Measurements from ENCODE around the gene METTL8.
"Not testable (repeated sequence)": the region's sequence is repeated elsewhere in the genome, so short reads cannot be mapped to it uniquely, and the experiment has no call there.

The METTL8 gene

DNA sequence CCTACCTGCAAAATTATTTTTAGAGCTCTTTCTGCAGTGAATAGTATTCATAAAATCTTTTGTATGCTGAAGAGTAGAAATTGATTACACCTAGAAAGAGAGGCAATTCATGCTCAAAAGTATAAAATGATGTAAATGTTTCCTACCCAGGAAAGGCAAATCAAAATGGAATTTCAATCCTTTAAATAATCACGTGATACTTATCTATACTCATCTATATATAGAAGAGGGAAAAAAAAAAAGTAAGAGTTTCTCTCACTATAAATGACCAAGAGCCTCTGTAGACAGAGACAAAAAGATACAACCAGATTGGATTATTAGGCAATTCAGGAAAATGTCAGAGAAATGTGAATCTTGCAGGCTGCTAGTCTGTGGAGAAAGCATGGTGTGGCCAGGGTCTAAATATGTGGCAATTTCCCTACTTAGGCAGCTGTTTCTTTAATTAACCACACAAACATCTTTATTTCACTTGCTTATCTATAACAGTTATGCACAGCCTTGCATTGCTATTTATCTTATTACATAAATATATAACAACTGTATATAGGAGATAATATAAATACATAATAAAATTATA lies 39.5 kb downstream of the METTL8 start:
- DNase-seq: no peak

- DNase-seq: no peak
Observed at GRCh38 chr2:171393487-171393886, 40.3 kb downstream of the METTL8 start.

GRCh38 chr2:171391532-171391931 lies 42.3 kb downstream of the METTL8 start:
- no peak for DNase-seq

- no peak for DNase-seq
Observed at GRCh38 chr2:171390941-171391516, 42.8 kb downstream of the METTL8 start.

- no peak for DNase-seq
Observed at GRCh38 chr2:171389780-171390179, 44.0 kb downstream of the METTL8 start.

DNA sequence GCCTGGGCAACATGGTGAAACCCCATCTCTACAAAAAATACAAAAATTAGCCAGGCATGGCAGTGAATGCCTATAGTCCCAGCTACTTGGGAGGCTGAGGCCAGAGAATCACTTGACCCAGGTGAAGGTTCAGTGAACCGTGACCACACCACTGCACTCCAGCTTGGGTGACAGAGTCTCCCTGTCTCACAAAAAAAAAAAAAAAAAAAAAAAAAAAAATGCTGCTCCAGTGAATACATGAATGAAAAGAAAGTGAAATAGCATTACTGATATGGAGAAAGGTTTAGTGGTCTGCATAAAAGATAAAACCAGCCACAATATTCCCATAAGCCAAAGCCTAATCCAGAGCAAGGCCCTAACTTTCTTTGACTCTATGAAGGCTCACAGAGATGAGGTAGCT lies 44.5 kb downstream of the METTL8 start:
- DNase-seq: no peak

GRCh38 chr2:171387052-171387451 lies 46.7 kb downstream of the METTL8 start:
- no peak for DNase-seq

DNA sequence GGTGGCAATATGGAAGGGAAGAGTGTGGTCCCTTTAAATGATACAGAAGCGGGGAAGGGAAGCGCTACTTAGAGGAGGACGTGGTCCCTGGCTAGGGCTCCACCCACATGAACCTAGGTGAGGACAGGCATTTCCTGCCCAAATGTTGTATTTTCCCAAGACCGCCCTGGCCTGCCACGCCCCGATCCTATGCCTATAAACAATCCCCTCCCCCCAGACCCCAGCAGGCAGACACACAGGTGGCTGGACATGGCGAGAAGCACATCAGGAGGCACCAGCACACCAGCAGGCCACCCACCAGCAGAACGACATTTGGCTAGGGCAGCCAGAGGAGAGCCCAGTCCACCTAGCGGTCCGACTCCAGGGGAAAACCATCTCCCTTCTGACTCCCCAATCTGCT lies 47.2 kb downstream of the METTL8 start:
- no peak for DNase-seq

- no peak for DNase-seq
Observed at GRCh38 chr2:171383134-171383533, 50.7 kb downstream of the METTL8 start.

GRCh38 chr2:171382175-171382574 lies 51.6 kb downstream of the METTL8 start:
- not testable (repeated sequence) for DNase-seq

DNA sequence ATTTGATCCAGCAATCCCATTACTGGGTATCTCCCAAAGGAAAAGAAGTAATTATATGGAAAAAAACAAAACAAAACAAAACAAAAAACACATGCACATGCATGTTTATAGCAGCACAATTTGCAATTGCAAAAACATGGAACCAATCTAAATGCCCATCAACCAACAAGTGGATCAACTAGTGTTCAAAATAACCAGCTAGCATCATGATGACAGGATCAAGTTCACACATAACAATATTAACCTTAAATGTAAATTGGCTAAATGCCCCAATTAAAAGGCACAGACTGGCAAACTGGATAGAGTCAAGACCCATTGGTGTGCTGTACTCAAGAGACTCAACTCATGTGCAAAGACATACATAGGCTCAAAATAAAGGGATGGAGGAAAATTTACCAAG lies 55.9 kb downstream of the METTL8 start:
- not testable (repeated sequence) for DNase-seq

DNA sequence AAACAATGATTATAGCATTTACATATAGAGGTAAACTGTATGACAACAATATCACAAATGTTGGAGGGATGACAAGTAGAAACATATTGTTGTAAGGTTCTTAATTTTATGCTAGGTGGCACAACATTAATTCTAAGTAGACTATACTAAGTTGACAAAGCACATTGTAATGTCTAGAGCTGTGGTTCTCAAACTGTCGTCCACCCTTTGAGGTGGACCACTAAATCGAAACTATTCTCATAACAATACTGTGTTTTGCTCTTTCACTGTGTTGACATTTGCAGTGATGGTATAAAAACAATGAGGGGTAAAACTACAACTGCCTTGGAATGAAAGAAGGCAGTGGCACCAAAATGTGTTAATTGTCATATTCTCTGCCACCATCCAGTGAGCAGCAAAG lies 66.1 kb downstream of the METTL8 start:
- DNase-seq: no peak

GRCh38 chr2:171365778-171366177 lies 68.0 kb downstream of the METTL8 start:
- no peak for DNase-seq

GRCh38 chr2:171365232-171365631 lies 68.6 kb downstream of the METTL8 start:
- DNase-seq: no peak

GRCh38 chr2:171362396-171362795 lies 71.4 kb downstream of the METTL8 start:
- DNase-seq: no peak

- no peak for DNase-seq
Observed at GRCh38 chr2:171360905-171361304, 72.9 kb downstream of the METTL8 start.

GRCh38 chr2:171353746-171354145 lies 80.0 kb downstream of the METTL8 start:
- not testable (repeated sequence) for DNase-seq

GRCh38 chr2:171348056-171348455 lies 85.7 kb downstream of the METTL8 start:
- DNase-seq: no peak

- no peak for DNase-seq
Observed at GRCh38 chr2:171347591-171348032, 86.2 kb downstream of the METTL8 start.

DNA sequence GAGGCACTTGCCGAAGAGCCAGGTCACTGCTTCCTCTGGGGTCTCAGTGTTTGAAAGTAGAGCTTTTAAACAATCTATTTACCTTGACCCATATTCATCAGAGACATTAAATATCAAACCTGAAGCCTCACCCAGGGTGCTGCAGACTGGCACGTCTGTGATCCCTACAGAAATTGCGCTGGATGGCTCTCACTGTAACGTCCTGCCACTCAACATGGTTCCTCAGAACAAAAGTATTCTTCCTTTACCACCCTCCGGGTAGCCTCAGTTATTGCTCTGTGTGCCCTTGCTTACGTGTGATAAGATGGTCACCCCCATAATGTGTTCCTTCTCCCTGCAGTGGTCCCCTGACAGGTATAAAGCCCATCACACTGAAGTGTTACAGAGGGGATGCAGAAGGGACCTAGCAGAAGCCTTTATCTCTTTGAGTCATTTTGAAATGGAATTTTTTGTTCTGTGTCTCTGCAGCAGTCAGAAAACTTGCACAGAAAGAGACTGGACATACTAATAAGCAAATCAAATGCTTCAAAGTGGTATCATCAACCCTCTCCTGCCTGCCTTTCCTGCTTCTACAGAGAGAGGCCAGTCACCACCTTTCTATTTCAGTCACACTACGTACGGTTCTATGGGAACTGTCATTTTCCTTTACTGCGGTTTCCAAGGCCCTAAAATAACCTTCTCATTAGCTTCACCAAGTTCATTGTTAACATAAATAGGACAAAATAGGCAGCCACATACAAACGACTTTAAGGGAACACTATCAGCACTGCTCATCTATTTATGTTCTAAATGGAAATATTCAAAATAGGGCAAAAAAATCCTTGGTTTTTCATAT lies 86.8 kb downstream of the METTL8 start:
- no peak for DNase-seq

GRCh38 chr2:171345971-171346722 lies 87.6 kb downstream of the METTL8 start:
- no peak for DNase-seq

GRCh38 chr2:171344182-171344581 lies 89.6 kb downstream of the METTL8 start:
- DNase-seq: no peak

DNA sequence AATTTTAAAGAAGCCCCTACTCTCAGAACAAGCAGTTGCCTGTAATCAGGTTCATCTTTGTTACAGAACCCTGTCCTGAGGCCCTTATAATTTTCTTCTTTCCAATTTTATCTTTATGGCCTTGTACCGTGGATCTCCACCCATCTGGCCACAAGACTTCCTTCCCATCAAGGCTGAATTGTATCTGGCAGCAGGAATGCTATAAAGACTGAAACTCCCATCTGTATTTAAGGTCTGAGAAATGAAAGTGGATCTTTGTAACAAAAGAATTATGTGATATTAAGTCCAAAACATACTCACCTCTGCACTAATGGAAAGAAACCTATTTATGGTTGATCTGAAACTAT lies 91.8 kb downstream of the METTL8 start:
- DNase-seq: no peak
